HG03045 (cell line): Measurements from ENCODE around the gene DOHH.
A peak's percentile ranks its signal among the peaks of the same experiment; 100 is the strongest.

ENCODE experiments used
- ATAC-seq: cut with Tn5 transposase; IDR thresholded peaks from one replicate; pipeline ENCODE4 v1.9.1; 2021; ENCODE audit warnings: mild to moderate bottlenecking, moderate library complexity; ENCODE audit not compliant: unreplicated experiment

The DOHH gene

GRCh38 chr19:3505598-3506383, 5.3 kb upstream of the DOHH start, which contains the start of gene FZR1:
Gene FZR1 (plus strand): TSS chr19:3506311. CDS start chr19:3522990, 16,679 bp downstream.
- ATAC-seq: peak; percentile 85

- no peak for ATAC-seq
Observed at GRCh38 chr19:3504735-3505134, 4.3 kb upstream of the DOHH start.

DNA sequence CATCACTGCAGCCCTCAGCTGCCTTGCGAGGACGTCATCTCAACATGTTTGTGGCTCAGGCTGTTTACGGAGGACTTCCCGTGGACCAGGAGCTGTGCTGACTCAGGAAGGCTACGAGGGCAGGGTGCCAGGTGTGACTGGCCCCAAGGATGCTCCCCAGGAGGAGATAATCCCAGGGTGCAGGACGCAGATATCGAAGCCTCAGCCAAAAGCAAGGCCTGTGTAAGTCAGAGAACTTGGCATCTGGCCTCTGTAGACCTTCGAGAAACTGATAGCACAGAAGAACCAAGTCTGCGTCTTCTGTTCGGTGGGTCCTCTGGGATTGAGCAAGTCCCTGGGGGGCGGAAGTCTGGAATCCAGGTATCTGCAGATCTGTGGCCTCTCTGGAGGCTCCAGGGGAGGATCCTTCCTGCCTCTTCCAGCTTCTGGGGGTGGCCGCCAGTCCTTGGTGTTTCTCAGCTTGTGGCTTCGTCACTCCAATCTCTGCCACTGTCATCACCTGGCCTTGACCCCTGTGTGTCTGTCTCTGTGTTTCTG, 2.6 kb upstream of the DOHH start:
- ATAC-seq: no peak

DNA sequence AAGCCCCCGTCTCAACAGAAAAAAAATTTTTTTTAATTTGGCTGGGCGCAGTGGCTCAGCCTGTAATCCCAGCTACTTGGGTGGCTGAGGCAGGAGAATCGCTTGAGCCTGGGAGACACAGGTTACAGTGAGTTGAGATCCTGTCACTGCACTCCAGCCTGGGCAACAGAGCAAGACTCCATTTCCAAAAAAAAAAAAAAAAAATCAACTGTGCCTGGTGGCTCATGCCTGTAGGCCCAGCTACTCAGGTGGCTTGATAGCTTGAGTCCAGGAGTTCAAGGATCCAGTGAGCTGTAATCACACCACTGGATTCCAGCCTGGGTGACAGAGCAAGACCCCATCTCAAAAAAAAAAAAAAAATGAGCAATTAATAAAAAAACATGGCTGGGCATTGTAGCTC, 1.3 kb upstream of the DOHH start:
- ATAC-seq: no peak

DNA sequence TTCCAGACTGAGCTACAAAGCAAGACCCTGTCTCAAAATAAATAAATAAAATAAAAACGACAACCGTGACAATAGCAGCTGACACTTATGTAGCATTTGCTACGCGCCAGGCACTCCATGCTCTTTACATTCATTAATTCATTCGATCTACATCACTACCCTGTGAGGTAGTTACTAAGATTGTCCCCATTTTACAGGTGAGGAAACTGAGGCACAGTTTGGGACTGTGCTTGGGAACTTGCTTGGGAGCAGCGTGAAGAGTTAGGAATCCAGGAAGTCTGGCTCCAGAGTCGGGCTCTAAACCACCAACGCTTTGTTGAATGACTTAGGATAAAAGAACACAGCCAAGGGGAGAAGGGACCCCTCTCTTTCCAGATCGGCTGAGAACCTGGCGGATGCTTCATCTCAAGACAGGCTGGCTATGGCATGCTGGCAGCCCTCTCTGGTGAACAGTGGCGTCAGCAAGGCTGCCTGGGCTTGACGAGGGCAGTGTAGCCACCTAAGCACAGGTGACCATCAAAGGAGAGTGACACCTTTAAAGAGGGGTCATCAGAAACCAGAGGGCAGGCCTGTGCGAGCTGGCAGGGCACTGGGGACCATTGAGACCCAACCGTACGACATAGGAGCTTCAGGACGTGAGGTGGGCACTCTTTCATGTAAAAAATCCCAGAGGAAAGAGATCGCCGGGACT, 591 bp downstream of the DOHH start:
- no peak for ATAC-seq

- no peak for ATAC-seq
Observed at GRCh38 chr19:3497757-3498520, 2.5 kb downstream of the DOHH start.

- no peak for ATAC-seq
Observed at GRCh38 chr19:3496392-3497273, 3.8 kb downstream of the DOHH start.

GRCh38 chr19:3494559-3494958, 5.9 kb downstream of the DOHH start:
- no peak for ATAC-seq

- ATAC-seq: no peak
Observed at GRCh38 chr19:3494051-3494450, 6.4 kb downstream of the DOHH start.

DNA sequence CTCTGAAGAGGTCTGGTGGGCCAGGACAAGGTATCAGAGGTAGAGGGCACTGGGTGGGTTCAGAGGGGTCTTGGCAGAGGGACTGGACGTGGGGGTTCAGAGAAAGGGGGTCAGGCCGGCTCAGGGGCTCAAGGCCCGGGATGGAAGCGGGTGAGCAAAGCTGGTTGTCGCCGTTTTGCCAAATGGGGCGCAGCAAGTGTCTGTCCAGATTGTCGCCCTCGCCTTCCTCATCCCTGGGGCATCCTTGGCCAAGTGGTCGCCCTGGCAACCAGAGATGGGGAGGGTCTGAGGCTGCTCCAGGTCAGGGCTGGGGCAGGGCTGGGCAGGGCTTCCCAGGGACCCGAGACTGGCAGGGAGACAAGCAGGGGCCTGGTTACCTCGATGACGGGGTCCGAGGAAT, 6.8 kb downstream of the DOHH start:
- ATAC-seq: no peak

DNA sequence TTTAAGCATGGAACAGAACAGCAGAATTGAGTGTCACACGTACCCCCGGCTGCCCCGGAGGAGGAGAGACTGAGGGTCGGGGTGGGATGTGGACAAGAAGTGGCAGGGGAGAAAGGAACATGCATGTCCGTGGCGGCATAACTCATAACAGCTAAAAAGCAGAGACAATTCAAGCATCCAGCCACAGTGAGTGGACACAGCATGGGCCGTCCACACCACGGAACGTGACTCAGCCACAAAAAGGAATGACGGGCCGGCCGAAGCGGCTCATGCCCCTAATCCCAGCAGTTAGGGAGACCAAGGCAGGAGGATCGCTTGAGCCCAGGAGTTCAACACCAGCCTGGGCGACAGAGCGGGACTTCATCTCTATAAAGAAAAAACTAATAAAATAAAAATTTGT, 7.6 kb downstream of the DOHH start:
- no peak for ATAC-seq

- ATAC-seq: no peak
Observed at GRCh38 chr19:3492131-3492839, 8.2 kb downstream of the DOHH start.

DNA sequence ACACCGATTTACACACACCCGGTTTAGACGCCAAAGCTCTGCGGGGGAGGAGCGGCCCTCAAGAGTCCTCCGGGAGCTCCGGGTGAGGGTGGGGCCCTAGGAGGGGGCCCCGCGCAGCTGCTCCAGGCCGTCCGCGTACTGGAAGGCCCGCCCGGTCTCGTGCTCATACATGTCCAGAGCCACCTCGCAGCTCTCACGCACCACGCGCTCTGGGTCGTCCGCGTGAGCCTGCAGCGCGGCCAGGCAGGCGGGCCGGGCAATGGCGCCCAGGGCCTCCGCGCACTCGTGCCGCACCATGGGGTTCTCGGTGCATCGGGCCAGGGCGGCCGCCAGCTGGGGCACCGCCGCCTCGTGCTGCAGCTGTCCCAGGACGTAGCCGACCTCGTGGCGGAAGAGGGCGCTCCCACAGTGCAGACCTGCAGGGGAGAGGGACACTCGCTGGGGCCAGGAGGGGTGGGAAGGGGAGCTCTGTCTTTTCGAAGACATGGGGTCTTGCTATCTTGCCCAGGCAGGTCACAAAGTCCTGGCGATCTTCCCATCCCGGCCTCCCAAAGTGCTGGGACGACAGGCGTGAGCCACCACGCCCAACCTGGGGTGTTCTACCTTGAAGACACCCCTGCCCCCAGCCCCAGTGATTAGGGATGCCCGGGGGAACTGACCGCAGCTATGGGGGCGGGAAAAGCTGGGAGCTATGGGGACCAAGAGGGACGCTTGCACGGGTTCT, 8.9 kb downstream of the DOHH start:
- no peak for ATAC-seq

GRCh38 chr19:3483226-3483628, 17.2 kb downstream of the DOHH start, which contains the start of gene SMIM44:
Gene SMIM44 (minus strand): TSS chr19:3483441. CDS start chr19:3483403, 38 bp downstream.
- no peak for ATAC-seq

GRCh38 chr19:3482507-3483225, 17.8 kb downstream of the DOHH start:
- ATAC-seq: no peak

DNA sequence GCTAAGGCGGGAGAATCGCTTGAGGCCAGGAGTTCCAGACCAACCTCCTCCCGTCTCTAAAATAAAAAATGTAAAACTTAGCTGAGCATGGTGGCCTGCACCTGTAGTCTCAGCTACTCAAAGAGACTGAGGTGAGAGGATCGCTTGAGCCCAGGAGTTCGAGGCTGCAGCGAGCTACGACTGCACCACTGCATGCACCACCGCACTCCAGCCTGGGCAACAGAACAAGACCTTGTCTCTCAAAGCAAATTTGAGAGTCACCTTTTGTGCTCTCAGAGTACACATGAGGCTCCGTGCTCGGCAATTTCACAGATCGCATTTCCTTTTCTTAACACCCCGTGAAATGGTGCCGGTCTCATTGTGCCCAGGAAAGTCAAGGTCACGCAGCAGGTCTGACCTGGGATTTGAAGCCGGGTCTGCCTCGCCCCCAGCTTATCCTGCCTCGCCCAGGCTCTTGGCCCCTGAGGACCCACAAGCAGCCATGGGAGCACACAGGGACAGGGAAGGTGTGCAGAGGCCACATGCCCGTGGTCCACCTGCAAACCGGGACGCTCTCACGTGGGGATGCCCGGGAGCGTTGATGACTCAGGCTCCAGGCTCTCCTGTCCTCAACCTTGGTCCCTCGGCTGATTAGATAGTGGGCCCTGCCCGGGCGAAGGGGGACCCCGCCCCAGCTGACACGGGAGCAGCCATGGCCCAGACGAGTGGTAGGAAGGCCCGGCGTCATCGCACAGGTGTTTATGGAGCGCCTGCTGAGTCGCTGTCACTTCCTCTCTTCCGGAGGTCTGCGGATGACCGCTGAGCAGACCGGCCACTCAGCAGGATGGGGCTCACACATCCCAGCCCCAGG, 19.0 kb downstream of the DOHH start:
- ATAC-seq: no peak

DNA sequence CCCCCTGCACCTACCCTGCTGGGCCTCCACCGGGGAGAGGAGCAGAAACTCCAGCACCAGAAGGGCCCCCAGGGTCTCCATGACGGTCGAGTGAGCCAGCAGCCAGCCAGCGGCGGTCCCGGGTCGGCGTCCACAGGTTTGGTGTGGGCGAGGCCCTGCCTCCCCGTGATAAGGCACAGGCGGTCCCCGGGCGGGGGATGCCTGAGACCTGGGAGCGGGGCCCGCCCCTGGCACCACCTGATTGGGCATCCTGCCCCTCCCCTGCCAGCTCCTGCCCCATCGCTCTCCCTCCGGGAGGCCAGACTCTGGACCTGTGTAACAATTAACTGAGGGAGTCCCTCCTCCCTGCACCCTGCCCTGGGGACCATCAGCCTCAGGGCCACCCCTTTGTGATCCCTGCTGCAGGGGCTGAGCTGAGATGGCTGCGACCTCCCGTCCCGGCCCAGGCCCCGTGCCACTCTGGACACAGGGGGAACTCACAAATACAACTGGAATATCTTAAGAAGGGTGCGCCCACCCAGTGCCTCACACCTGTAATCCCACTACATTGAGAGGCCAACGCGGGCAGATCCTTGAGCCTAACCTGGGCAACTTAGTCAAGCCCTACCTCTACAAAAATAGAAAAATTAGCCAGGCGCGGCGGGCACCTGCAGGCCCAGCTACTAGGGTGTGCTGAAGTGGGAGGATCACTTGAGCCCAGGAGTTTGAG, 19.9 kb downstream of the DOHH start, which contains the start of gene SMIM24:
SMIM24 (minus strand) TSS at position 143 of the 709 bp plus-strand sequence; CDS start at position 81, 62 bp downstream.
- ATAC-seq: no peak
